ENCODE results near the gene MDFIC. TPM values are rescaled to one million over a fixed set of nuclear protein-coding genes. Genes with fewer than 3 reads are reported as not detected.

The MDFIC gene
- total and polyA plus RNA-seq, 12 donors, result 11.4 to 172 (median 53.4) TPM

DNA sequence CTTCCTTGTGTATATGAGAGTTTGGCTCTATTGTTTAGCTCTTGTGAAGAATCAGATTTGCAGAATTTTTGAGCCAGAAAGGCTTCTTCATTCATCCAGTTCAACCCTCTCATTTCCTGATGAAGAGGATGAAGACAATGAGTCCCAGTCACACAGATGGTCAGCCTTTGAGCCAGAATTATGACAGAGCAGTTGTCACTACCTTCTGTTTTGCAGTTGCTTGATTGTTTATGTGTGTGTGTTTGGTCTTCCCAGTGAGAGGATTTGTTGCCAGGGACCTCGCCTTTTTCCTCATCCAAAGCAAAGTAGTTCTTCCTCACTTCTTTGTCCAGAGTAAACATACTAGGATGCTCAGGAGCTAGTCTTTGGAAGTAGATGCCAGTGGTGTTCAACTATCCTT is 15.6 kb downstream of the MDFIC start:
- no peaks in the 10 kb centered on the region for H3K27me3 ChIP-seq
- H3K4me1 ChIP-seq (replicated peaks in 1 of 2), result peaks cover 23 to 54% of the 10 kb centered on the region in 2 donors
- H3K36me3 ChIP-seq (replicated peaks in 1 of 2), result no peaks in the 10 kb centered on the region
- TF ChIP-seq, protein P1, sequence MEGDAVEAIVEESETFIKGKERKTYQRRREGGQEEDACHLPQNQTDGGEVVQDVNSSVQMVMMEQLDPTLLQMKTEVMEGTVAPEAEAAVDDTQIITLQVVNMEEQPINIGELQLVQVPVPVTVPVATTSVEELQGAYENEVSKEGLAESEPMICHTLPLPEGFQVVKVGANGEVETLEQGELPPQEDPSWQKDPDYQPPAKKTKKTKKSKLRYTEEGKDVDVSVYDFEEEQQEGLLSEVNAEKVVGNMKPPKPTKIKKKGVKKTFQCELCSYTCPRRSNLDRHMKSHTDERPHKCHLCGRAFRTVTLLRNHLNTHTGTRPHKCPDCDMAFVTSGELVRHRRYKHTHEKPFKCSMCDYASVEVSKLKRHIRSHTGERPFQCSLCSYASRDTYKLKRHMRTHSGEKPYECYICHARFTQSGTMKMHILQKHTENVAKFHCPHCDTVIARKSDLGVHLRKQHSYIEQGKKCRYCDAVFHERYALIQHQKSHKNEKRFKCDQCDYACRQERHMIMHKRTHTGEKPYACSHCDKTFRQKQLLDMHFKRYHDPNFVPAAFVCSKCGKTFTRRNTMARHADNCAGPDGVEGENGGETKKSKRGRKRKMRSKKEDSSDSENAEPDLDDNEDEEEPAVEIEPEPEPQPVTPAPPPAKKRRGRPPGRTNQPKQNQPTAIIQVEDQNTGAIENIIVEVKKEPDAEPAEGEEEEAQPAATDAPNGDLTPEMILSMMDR (IDR thresholded peaks at IDR 0.05), result no peak
- no peak for TF ChIP-seq POLR2A (IDR thresholded peaks at IDR 0.05)
- H3K27ac ChIP-seq, result no peak overlapping the region
- WGBS, 4 donors, result 85 to 95% (median 90%) methylated on average over 1 of the region's 1 CpG
- intact Hi-C loops (cut with DNase I), result no loop called here
- no peaks in the 10 kb centered on the region for H3K9me3 ChIP-seq (replicated peaks in 1 of 3)
- no peak for DNase-seq
- no peak overlapping the region for H3K4me3 ChIP-seq

DNA sequence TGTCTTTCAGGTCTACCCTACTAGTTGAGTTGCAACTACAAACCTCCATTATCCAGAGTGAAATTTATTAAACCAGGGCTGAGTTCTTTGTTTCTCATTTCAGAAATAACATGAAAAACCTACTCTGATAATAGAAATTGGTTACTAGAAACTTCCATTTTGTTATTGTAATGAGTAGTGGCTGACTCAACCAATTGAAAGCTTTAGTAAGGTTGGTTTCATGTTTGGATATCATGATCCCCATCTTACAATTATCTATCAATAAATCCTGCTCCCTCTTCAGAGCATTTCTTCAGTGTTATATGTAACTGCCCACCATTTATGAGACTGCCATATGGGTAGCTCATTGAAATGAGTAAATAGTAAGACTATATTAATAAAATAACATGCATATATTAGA is 16.9 kb downstream of the MDFIC start:
- Histone ChIP-seq H3K36me3 (replicated peaks in 1 of 2) (no peaks in the 10 kb centered on the region), H3K27ac (no peak overlapping the region), H3K9me3 (replicated peaks in 1 of 3) (no peaks in the 10 kb centered on the region), H3K4me1 (replicated peaks in 1 of 2) (peaks cover 16 to 43% of the 10 kb centered on the region in 2 donors), H3K4me3 (no peak overlapping the region), H3K27me3 (no peaks in the 10 kb centered on the region)
- DNase-seq, result no peak
- intact Hi-C loops (cut with DNase I), result no loop called here
- TF ChIP-seq, protein P1 (IDR thresholded peaks at IDR 0.05), result no peak
- TF ChIP-seq POLR2A (IDR thresholded peaks at IDR 0.05), result no peak

- no peak overlapping the region for H3K4me3 ChIP-seq
- intact Hi-C loops (cut with DNase I), result no loop called here
- no peak overlapping the region for H3K27ac ChIP-seq
- H3K27me3 ChIP-seq, result no peaks in the 10 kb centered on the region
- H3K9me3 ChIP-seq (replicated peaks in 1 of 3), result no peaks in the 10 kb centered on the region
- TF ChIP-seq POLR2A (IDR thresholded peaks at IDR 0.05), result no peak
- TF ChIP-seq, protein P1 (IDR thresholded peaks at IDR 0.05), result no peak
- DNase-seq, result no peak
- H3K4me1 ChIP-seq (replicated peaks in 1 of 2), result peaks cover 12 to 41% of the 10 kb centered on the region in 2 donors
- no peaks in the 10 kb centered on the region for H3K36me3 ChIP-seq (replicated peaks in 1 of 2)
- 72 to 78% (median 76%) methylated on average over 3 of the region's 3 CpGs for WGBS, 4 donors
Measured at GRCh38 chr7:114939484-114940097, 17.7 kb downstream of the MDFIC start.

DNA sequence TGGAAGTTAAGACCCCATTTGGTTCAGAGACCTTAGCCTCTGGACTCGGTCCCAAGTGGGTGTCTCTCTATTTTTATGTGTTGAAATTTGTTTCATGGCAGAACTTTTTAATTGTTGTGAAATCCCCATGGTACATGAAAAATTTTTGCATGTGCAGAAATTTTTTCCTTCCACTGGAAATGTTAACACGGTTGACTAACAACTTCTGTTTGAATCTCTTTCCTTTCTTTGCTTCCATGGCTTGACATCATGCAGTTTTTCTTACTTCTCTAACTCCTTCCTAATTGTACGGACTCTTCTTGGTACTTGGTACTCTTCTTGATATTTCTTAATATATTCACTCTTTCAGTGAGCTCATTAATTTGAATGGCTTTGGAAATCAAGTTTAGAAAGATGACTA is 18.3 kb downstream of the MDFIC start:
- WGBS, 4 donors, result 83 to 91% (median 88%) methylated on average over 3 of the region's 3 CpGs
- intact Hi-C loops (cut with DNase I), result no loop called here
- Histone ChIP-seq H3K4me1 (replicated peaks in 1 of 2) (peaks cover 11 to 40% of the 10 kb centered on the region in 2 donors), H3K9me3 (replicated peaks in 1 of 3) (no peaks in the 10 kb centered on the region), H3K27ac (no peak overlapping the region), H3K27me3 (no peaks in the 10 kb centered on the region), H3K36me3 (replicated peaks in 1 of 2) (no peaks in the 10 kb centered on the region), H3K4me3 (no peak overlapping the region)
- no peak for DNase-seq
- no peak for TF ChIP-seq POLR2A (IDR thresholded peaks at IDR 0.05)
- TF ChIP-seq, protein P1 (IDR thresholded peaks at IDR 0.05), result no peak
